Measurements from ENCODE around the gene KIRREL2. TPM values are rescaled to one million over a fixed set of nuclear protein-coding genes. Genes with fewer than 3 reads are reported as not detected.

KIRREL2 gene
- total and polyA plus RNA-seq, 9 of the 15 experiments (the other 6 are each of a cell fraction or from before 2014, with no cell fraction given) = 0.01 to 0.12 (median 0.09) TPM; not detected in 4

DNA sequence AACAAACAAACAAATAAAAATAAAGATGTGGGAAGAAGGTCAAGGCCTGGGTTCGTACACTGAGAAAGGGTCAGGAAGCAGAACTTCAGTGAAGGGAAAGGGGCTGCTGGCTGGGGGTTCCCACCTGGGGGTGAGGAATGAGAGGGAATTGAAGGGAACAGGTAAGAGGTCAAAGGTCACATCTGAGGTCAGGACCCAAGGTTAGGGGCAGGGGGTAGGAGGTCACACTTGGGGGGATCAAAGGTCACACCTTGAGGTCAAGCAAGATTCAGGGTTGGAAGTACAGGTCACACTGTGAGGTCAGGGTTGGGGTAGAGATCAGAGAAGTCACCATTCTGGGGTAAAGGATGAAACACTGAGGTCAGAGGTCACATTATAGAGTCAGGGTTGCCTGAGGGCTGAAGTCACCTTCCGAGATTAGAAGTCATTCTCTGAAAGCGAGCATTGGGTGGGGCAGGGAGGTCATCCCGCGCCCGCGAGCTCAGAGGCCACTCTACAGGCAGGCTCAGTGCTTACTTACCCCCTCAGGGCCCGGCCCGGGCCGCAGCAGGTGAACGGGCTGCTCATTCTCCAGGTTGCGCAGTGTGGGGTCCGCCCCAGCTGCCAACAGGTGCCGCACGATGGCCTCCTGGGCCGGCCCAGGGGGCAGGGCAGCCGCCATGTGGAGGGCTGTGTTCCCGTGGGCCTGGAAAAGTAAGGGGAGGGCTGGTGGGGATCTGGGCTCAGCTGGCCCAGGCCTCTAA is 32.8 kb downstream of the KIRREL2 start:
- ATAC-seq (no peak), FAIRE-seq (no peak), DNase-seq (ENCODE audit: extremely low read depth in 1 of 4, low spot score in 3 of 4) (no peak)
- H3K9ac ChIP-seq (ENCODE audit: insufficient read depth in 1 of 2, low read depth in 2 of 2, low read length in 2 of 2) = no peak overlapping the region
- POLR2A ChIA-PET = no interaction called here
- H3K4me3 ChIP-seq = no peak overlapping the region
- no peaks in the 10 kb centered on the region for H3K9me1 ChIP-seq (ENCODE audit: control insufficient read depth, insufficient read depth, low read length)
- no peaks in the 10 kb centered on the region for H3K79me2 ChIP-seq (ENCODE audit: control insufficient read depth, insufficient read depth, low read length)
- intact Hi-C loops (cut with micrococcal nuclease) = no loop called here
- peaks cover 38% of the 10 kb centered on the region; the same call in 2 of the 3 replicates for H3K36me3 ChIP-seq (ENCODE audit: control insufficient read depth, insufficient read depth, low read length)
- CTCF ChIA-PET (ENCODE audit: low intra/inter-chr PET ratio) = no interaction called here
- 93% methylated on average over 16 of the region's 18 CpGs for WGBS (ENCODE audit: insufficient coverage, low coverage, missing lambda C conversion rate)
- H3K27me3 ChIP-seq (ENCODE audit: control insufficient read depth in 2 of 2, insufficient read depth in 2 of 2, low read length in 2 of 2) = no peaks in the 10 kb centered on the region
- BruUV-seq (replicated peaks) = no TSS peak
- H3K4me2 ChIP-seq (ENCODE audit: insufficient read depth, low read length) = no peak overlapping the region
- H3K9me3 ChIP-seq (replicated peaks; ENCODE audit: control insufficient read depth, insufficient read depth, low read depth, low read length) = no peaks in the 10 kb centered on the region
- H3K27ac ChIP-seq (ENCODE audit: extremely low read depth, low read depth, low read length) = no peak overlapping the region
- in situ Hi-C loops (cut with MboI) = loop anchor here (5.0 kb wide), 1 partner anchor 43 kb away; no protein-coding TSS in a partner anchor
- no peak overlapping the region for H2AFZ ChIP-seq (ENCODE audit: low read depth, low read length)
- no peaks in the 10 kb centered on the region for H4K20me1 ChIP-seq (replicated peaks; ENCODE audit: control insufficient read depth, insufficient read depth, low read length)
- peaks cover 0 to 5% of the 10 kb centered on the region in 2 experiments; a peak in 1 of 5 replicates for H3K4me1 ChIP-seq (replicated peaks in 1 of 2; ENCODE audit: control insufficient read depth in 2 of 2, insufficient read depth in 2 of 2, low read length in 2 of 2)
- TF ChIP-seq TEAD1 (CRISPR knock-in tag; IDR thresholded peaks at IDR 0.05) (no peak), MYC (IDR thresholded peaks at IDR 0.05; ENCODE audit: low read depth, low read length) (no peak), MYC (CRISPR knock-in tag; IDR thresholded peaks at IDR 0.05; ENCODE audit: borderline replicate concordance, low read depth) (no peak), SUPT5H (IDR thresholded peaks at IDR 0.05) (no peak), ZNF175 (CRISPR knock-in tag; IDR thresholded peaks at IDR 0.05; ENCODE audit: low read depth) (no peak)
- TF ChIP-seq, protein P1, sequence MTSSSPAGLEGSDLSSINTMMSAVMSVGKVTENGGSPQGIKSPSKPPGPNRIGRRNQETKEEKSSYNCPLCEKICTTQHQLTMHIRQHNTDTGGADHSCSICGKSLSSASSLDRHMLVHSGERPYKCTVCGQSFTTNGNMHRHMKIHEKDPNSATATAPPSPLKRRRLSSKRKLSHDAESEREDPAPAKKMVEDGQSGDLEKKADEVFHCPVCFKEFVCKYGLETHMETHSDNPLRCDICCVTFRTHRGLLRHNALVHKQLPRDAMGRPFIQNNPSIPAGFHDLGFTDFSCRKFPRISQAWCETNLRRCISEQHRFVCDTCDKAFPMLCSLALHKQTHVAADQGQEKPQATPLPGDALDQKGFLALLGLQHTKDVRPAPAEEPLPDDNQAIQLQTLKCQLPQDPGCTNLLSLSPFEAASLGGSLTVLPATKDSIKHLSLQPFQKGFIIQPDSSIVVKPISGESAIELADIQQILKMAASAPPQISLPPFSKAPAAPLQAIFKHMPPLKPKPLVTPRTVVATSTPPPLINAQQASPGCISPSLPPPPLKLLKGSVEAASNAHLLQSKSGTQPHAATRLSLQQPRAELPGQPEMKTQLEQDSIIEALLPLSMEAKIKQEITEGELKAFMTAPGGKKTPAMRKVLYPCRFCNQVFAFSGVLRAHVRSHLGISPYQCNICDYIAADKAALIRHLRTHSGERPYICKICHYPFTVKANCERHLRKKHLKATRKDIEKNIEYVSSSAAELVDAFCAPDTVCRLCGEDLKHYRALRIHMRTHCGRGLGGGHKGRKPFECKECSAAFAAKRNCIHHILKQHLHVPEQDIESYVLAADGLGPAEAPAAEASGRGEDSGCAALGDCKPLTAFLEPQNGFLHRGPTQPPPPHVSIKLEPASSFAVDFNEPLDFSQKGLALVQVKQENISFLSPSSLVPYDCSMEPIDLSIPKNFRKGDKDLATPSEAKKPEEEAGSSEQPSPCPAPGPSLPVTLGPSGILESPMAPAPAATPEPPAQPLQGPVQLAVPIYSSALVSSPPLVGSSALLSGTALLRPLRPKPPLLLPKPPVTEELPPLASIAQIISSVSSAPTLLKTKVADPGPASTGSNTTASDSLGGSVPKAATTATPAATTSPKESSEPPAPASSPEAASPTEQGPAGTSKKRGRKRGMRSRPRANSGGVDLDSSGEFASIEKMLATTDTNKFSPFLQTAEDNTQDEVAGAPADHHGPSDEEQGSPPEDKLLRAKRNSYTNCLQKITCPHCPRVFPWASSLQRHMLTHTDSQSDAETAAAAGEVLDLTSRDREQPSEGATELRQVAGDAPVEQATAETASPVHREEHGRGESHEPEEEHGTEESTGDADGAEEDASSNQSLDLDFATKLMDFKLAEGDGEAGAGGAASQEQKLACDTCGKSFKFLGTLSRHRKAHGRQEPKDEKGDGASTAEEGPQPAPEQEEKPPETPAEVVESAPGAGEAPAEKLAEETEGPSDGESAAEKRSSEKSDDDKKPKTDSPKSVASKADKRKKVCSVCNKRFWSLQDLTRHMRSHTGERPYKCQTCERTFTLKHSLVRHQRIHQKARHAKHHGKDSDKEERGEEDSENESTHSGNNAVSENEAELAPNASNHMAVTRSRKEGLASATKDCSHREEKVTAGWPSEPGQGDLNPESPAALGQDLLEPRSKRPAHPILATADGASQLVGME (CRISPR knock-in tag; IDR thresholded peaks at IDR 0.05) = no peak
- TF ChIP-seq, protein P2, sequence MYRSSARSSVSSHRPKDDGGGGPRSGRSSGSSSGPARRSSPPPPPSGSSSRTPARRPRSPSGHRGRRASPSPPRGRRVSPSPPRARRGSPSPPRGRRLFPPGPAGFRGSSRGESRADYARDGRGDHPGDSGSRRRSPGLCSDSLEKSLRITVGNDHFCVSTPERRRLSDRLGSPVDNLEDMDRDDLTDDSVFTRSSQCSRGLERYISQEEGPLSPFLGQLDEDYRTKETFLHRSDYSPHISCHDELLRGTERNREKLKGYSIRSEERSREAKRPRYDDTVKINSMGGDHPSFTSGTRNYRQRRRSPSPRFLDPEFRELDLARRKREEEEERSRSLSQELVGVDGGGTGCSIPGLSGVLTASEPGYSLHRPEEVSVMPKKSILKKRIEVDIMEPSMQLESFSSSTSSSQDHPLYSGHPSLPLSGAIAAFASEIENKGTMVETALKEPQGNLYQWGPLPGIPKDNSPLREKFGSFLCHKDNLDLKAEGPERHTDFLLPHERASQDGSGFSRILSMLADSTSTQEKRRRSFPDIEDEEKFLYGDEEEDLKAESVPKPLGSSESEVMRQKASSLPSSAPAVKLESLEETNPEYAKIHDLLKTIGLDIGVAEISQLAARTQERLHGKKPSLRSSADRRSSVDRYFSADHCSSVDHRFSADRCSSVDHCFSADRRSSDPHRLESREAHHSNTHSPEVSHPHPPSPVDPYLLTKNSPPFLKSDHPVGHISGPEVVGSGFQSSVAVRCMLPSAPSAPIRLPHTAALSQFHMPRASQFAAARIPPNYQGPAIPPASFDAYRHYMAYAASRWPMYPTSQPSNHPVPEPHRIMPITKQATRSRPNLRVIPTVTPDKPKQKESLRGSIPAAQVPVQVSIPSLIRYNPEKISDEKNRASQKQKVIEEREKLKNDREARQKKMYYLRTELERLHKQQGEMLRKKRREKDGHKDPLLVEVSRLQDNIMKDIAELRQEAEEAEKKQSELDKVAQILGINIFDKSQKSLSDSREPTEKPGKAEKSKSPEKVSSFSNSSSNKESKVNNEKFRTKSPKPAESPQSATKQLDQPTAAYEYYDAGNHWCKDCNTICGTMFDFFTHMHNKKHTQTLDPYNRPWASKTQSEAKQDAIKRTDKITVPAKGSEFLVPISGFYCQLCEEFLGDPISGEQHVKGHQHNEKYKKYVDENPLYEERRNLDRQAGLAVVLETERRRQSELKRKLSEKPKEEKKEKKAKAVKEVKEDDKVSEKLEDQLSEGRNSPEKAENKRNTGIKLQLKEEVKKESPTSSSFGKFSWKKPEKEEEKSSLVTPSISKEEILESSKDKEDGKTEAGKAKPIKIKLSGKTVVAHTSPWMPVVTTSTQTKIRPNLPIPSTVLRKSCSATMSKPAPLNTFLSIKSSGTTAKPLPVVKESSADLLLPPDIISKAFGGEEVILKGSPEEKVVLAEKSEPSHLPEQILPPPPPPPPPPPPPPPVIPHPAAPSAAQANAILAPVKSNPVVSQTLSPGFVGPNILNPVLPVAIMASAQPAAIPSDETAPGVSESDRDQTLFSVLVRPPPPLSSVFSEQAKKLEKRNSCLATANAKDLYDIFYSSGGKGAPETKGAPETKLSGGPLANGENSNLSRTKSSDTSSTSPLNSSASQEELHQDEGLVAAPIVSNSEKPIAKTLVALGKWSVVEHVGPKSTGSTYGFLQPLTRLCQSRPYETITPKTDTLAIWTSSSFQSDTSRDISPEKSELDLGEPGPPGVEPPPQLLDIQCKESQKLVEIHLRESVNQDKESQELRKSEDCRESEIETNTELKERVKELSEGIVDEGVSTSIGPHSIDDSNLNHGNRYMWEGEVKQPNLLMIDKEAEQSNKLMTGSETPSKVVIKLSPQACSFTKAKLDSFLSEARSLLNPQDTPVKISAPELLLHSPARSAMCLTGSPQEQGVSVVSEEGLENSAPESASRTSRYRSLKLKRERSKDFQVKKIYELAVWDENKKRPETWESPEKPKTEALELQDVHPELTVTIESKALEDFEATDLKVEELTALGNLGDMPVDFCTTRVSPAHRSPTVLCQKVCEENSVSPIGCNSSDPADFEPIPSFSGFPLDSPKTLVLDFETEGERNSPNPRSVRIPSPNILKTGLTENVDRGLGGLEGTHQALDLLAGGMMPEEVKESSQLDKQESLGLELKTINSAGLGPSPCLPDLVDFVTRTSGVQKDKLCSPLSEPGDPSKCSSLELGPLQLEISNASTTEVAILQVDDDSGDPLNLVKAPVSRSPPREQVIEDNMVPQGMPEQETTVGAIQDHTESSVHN (IDR thresholded peaks at IDR 0.05; ENCODE audit: borderline replicate concordance in 1 of 2, low read depth in 1 of 2) = no peak
